Measurements from ENCODE around the gene DNAJC4.
A peak's percentile ranks its signal among the peaks of the same experiment; 100 is the strongest.

Gene DNAJC4

GRCh38 chr11:64265176-64266160 lies 35.1 kb downstream of the DNAJC4 start:
- Mint-ChIP-seq H3K36me3 (peaks cover 10% of the 10 kb centered on the region), H3K4me3 (no peak overlapping the region), H3K27ac (peak overlapping the region; percentile 60), H3K4me1 (peaks cover 17% of the 10 kb centered on the region), H3K9me3 (no peaks in the 10 kb centered on the region), H3K27me3 (no peaks in the 10 kb centered on the region)
- CTCF ChIA-PET = interaction anchor here (1.1 to 1.8 kb wide), 2 partner anchors 14 to 39 kb away, joined by 3 to 11 read pairs; partner anchors contain the start of genes ESRRA and PLCB3
- DNase-seq = no peak

- peaks cover 17% of the 10 kb centered on the region for H3K4me1 Mint-ChIP-seq
- peaks cover 10% of the 10 kb centered on the region for H3K36me3 Mint-ChIP-seq
- CTCF ChIA-PET = interaction anchor here (0.7 kb wide), 1 partner anchor 35 kb away, joined by 3 read pairs; no protein-coding TSS in a partner anchor
- H3K27ac Mint-ChIP-seq = peak overlapping the region; percentile 42
- H3K4me3 Mint-ChIP-seq = no peak overlapping the region
- no peaks in the 10 kb centered on the region for H3K27me3 Mint-ChIP-seq
- no peak for DNase-seq
- no peaks in the 10 kb centered on the region for H3K9me3 Mint-ChIP-seq
Observed at GRCh38 chr11:64266339-64266738, 36.0 kb downstream of the DNAJC4 start.

GRCh38 chr11:64267207-64267945 lies 37.0 kb downstream of the DNAJC4 start:
- Mint-ChIP-seq H3K27ac (peak overlapping the region; percentile 65), H3K36me3 (peaks cover 6% of the 10 kb centered on the region), H3K4me1 (peaks cover 24% of the 10 kb centered on the region), H3K4me3 (no peak overlapping the region), H3K9me3 (no peaks in the 10 kb centered on the region), H3K27me3 (no peaks in the 10 kb centered on the region)
- DNase-seq = no peak
- CTCF ChIA-PET = interaction anchor here (0.7 to 2.4 kb wide), 3 partner anchors 15 to 34 kb away, joined by 3 to 11 read pairs (median 3); partner anchors contain the start of gene PPP1R14B

- Mint-ChIP-seq H3K9me3 (no peaks in the 10 kb centered on the region), H3K27me3 (no peaks in the 10 kb centered on the region), H3K4me1 (peaks cover 26% of the 10 kb centered on the region), H3K27ac (peak overlapping the region; percentile 97), H3K4me3 (peak overlapping the region; percentile 92), H3K36me3 (peaks cover 4% of the 10 kb centered on the region)
- CTCF ChIA-PET = interaction anchor here (0.8 to 2.4 kb wide), 7 partner anchors 10 to 64 kb away, joined by 3 to 15 read pairs (median 6); partner anchors contain the start of genes ESRRA, FERMT3, PLCB3 and PPP1R14B
- DNase-seq = no peak
Observed at GRCh38 chr11:64268025-64268892, 37.9 kb downstream of the DNAJC4 start.

- Mint-ChIP-seq H3K4me1 (peaks cover 26% of the 10 kb centered on the region), H3K9me3 (no peaks in the 10 kb centered on the region), H3K27ac (peak overlapping the region; percentile 97), H3K27me3 (no peaks in the 10 kb centered on the region), H3K4me3 (peak overlapping the region; percentile 92), H3K36me3 (peaks cover 7% of the 10 kb centered on the region)
- DNase-seq = peak; percentile 61
- CTCF ChIA-PET = interaction anchor here (0.8 to 2.4 kb wide), 6 partner anchors 11 to 64 kb away, joined by 3 to 15 read pairs (median 8); partner anchors contain the start of genes ESRRA, FERMT3, PLCB3 and PPP1R14B
Observed at GRCh38 chr11:64268893-64269539, 38.7 kb downstream of the DNAJC4 start.

- Mint-ChIP-seq H3K36me3 (peaks cover 8% of the 10 kb centered on the region), H3K4me1 (peaks cover 26% of the 10 kb centered on the region), H3K27me3 (no peaks in the 10 kb centered on the region), H3K27ac (peak overlapping the region; percentile 97), H3K9me3 (no peaks in the 10 kb centered on the region), H3K4me3 (peak overlapping the region; percentile 92)
- peak; percentile 98 for DNase-seq
- CTCF ChIA-PET = interaction anchor here (1.0 to 2.4 kb wide), 6 partner anchors 11 to 65 kb away, joined by 3 to 15 read pairs (median 8); partner anchors contain the start of genes ESRRA, FERMT3, PLCB3 and PPP1R14B
Observed at GRCh38 chr11:64269540-64270220, 39.3 kb downstream of the DNAJC4 start.

- Mint-ChIP-seq H3K4me3 (no peak overlapping the region), H3K9me3 (no peaks in the 10 kb centered on the region), H3K27me3 (no peaks in the 10 kb centered on the region), H3K36me3 (peaks cover 13% of the 10 kb centered on the region), H3K27ac (no peak overlapping the region), H3K4me1 (peaks cover 13% of the 10 kb centered on the region)
- no peak for DNase-seq
- CTCF ChIA-PET = interaction anchor here (1.5 kb wide), 1 partner anchor 29 kb away, joined by 4 read pairs; the partner anchor contains the start of gene ESRRA
Observed at GRCh38 chr11:64275031-64275800, 44.9 kb downstream of the DNAJC4 start.

GRCh38 chr11:64275841-64276240 lies 45.5 kb downstream of the DNAJC4 start:
- no peak overlapping the region for H3K27ac Mint-ChIP-seq
- CTCF ChIA-PET = interaction anchor here (1.5 kb wide), 1 partner anchor 29 kb away, joined by 4 read pairs; the partner anchor contains the start of gene ESRRA
- H3K27me3 Mint-ChIP-seq = no peaks in the 10 kb centered on the region
- peaks cover 13% of the 10 kb centered on the region for H3K36me3 Mint-ChIP-seq
- H3K9me3 Mint-ChIP-seq = no peaks in the 10 kb centered on the region
- H3K4me3 Mint-ChIP-seq = no peak overlapping the region
- H3K4me1 Mint-ChIP-seq = peaks cover 13% of the 10 kb centered on the region
- no peak for DNase-seq

GRCh38 chr11:64276653-64277431 lies 46.5 kb downstream of the DNAJC4 start:
- peaks cover 11% of the 10 kb centered on the region for H3K4me1 Mint-ChIP-seq
- CTCF ChIA-PET = interaction anchor here (0.8 to 1.5 kb wide), 3 partner anchors 9 to 72 kb away, joined by 3 to 4 read pairs (median 3); partner anchors contain the start of genes ESRRA and GPR137
- peaks cover 13% of the 10 kb centered on the region for H3K36me3 Mint-ChIP-seq
- DNase-seq = no peak
- no peaks in the 10 kb centered on the region for H3K27me3 Mint-ChIP-seq
- no peak overlapping the region for H3K4me3 Mint-ChIP-seq
- no peaks in the 10 kb centered on the region for H3K9me3 Mint-ChIP-seq
- H3K27ac Mint-ChIP-seq = no peak overlapping the region

GRCh38 chr11:64278576-64279190 lies 48.3 kb downstream of the DNAJC4 start:
- Mint-ChIP-seq H3K27me3 (no peaks in the 10 kb centered on the region), H3K36me3 (peaks cover 15% of the 10 kb centered on the region), H3K9me3 (no peaks in the 10 kb centered on the region), H3K4me1 (peaks cover 15% of the 10 kb centered on the region), H3K4me3 (no peak overlapping the region), H3K27ac (no peak overlapping the region)
- CTCF ChIA-PET = no interaction called here
- DNase-seq = no peak
